ENCODE results near the gene PTPRN2.
"Not testable (repeated sequence)": the region's sequence is repeated elsewhere in the genome, so short reads cannot be mapped to it uniquely, and the experiment has no call there.

PTPRN2 gene

GRCh38 chr7:157576415-157576814 lies 1011.2 kb downstream of the PTPRN2 start:
- DNase-seq: peak; percentile 75

- no peak for DNase-seq
Observed at GRCh38 chr7:157575777-157576176, 1011.8 kb downstream of the PTPRN2 start.

DNA sequence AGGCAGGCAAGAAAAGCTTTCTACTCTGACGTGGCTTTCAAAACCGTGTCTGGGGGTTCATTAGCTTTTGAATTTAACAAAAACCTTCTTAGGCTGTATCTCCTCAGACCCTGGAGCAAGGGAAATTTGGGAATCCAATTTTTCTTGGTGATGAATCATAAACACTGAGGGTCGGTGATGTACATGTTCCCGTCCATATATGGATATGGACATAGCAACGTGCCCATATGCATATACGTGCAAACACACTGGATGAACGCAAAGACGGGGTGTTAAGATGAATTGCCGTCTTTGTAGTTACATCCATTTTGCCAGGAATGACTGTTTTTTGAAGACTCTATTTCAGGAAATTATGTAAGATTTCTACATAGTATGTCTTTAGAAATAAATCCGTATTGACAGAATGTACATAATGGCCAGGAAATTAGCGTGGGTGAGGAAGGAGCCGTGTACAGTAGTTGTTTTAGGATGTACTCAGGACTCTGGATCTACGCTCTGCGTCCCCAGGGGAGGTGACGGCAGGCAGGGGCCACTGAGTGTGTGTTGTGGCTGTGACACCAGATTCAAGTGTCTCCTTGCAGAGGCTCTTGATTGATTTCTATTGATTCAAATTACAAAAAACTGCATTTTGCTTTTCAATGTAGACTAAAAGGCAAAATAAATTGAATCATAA lies 1012.6 kb downstream of the PTPRN2 start:
- DNase-seq: no peak

DNA sequence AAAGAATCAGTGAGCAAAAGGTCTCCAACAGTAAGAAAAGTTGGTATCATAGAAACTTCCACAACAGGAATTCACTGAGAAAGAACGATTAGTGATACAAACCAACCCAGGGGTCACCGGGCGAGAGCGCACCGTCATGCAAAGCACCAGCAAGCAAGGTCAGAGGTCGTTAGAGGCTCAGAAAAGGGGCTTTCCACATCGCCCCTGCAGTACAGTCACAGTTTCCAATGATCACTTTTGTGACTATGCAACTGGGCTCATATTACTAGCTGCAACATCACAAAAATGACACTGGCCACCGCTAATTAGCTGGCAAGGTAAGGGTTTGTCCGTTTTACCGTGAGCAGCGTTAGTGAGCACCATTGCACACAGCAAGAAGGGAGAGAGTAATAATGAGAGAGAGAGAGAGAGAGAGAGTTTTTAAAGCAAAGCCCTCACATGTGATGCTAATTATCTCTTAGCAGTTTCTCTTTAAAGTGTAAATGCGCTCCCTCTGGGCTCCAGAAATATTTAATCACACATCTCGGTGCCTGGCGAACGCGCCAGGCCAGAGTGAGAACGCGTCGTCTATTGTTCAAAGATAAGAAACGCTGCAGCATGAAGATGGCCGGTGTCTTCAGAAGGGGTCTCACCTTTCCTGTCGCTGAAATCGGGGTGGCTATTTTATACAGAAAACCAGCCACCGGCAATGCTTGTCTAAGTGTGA lies 1013.4 kb downstream of the PTPRN2 start:
- DNase-seq: no peak

DNA sequence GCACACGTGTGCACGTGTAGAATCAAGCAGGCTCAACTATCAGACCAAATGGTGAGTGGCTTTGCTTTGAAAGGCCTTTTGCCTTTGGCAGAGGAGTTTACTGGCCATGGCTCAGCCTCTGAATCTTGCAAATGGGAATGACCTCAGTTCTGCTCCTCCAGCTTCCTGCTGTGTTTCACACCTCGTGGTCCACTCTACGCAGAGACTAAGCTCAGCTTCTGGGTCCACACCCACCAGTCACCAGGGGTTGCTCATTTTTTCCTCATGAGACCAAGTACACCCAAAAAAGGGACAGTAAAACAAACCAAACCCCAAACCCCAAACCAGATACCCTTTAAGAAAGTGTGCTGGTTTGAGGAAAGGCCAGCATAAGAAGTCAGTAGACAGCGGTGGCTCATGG lies 1014.4 kb downstream of the PTPRN2 start:
- DNase-seq: no peak

DNA sequence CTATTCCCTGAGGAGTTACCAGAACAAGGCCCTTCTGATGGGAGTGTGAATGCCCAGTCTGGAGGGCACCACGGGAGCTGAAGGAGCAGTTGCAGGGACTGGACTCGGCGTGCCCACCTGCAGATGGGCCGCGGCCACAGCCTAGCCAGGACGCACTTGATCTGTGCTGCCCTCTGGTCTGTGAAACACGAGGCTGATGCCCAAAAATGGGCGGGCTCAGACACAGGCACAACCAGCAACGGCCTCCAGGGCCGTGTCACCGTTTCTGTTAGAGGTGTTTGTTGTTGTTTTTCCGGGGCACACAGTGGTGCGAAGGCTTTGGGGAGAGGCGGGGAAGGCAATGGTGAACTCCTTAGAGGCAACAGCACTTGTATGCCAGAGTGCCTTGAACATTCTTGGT lies 1015.0 kb downstream of the PTPRN2 start:
- DNase-seq: no peak

GRCh38 chr7:157570531-157571200 lies 1017.0 kb downstream of the PTPRN2 start:
- no peak for DNase-seq

GRCh38 chr7:157569967-157570366 lies 1017.7 kb downstream of the PTPRN2 start:
- DNase-seq: no peak

GRCh38 chr7:157568770-157569584 lies 1018.6 kb downstream of the PTPRN2 start:
- peak; percentile 70 for DNase-seq

DNA sequence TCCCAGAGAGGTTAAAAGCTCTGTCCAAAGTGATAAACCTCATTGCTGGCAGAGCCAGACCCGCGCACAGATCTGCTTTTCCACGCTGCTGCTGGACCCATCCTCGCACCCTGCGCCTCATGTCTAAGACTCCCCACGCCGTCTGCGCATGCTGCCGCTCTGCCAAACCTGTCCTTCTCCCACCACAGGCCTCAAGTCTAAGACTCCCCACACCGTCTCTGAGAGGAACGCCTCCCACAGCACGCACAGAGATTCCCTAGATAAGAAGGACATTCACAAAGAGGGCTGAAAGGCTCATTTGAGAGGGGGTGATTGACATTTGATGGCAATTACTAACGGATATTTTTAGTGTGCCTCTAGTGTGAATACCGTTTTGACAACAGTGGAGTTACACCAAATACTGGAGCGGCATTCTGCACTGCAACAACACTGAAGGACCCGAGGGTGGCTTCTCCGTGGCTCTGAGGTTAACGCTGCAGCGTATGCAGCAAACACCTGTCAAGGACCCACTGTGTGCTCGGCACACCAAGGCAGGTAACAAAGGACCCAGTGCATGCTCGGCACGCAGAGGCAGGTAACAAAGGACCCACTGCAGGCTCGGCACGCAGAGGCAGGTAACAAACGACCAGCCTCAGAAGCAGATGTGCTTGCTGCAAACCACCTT lies 1019.4 kb downstream of the PTPRN2 start:
- no peak for DNase-seq

DNA sequence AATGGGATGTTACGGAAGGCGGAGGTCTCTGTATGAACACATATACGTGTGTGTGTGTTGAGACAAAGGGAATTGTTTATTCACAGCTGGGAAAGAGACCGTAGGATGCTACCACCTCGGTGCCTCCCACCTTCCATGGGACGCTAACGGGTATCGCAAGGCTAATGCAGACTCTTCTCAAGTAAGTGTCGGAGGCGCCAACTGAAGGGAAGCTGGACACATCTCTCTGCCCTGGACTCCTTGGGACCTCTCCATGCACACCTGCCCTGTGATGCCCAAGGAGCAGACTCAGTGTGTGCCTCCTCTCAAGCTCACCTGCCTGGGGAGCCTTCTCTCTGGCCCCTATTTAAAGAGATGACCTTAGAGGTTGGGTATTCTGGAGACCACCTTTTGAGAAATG lies 1020.0 kb downstream of the PTPRN2 start:
- no peak for DNase-seq

GRCh38 chr7:157566631-157567006 lies 1021.0 kb downstream of the PTPRN2 start:
- no peak for DNase-seq

GRCh38 chr7:157565981-157566630 lies 1021.5 kb downstream of the PTPRN2 start:
- no peak for DNase-seq

- no peak for DNase-seq
Observed at GRCh38 chr7:157565201-157565626, 1022.4 kb downstream of the PTPRN2 start.

GRCh38 chr7:157564517-157565177 lies 1023.0 kb downstream of the PTPRN2 start:
- DNase-seq: no peak

- not testable (repeated sequence) for DNase-seq
Observed at GRCh38 chr7:157563467-157564135, 1024.0 kb downstream of the PTPRN2 start.

- not testable (repeated sequence) for DNase-seq
Observed at GRCh38 chr7:157562522-157563398, 1024.9 kb downstream of the PTPRN2 start.

GRCh38 chr7:157561816-157562410 lies 1025.7 kb downstream of the PTPRN2 start:
- no peak for DNase-seq

DNA sequence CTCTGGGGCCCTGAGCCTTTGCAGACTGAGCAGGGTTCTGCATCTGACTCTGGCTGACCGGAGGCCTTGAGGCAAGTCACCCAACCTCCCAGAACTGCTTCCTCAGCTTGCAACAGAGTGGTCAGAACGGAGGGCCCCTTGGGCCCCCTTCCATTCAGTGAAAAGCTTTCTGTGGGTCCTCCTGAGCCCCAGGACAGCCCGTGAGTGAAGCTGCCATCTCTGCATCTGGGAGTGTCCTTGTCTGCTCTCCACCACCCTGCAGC lies 1026.2 kb downstream of the PTPRN2 start:
- DNase-seq: no peak
